Loucy (cell line): ENCODE measurements around the gene THYN1.

Source experiments
- CTCF ChIP-seq: fragments of 200-600 bp; sonication (generic); conservative IDR thresholded peaks from 2 replicates; pipeline ENCODE4 v1.5.1; 2014; ENCODE audit warnings: mild to moderate bottlenecking, antibody characterized with exemption, low read length
- EZH2phosphoT487 ChIP-seq: fragments of 200-600 bp; IDR thresholded peaks from 2 replicates; pipeline ENCODE4 v1.6.1; 2018; ENCODE audit warnings: antibody characterized with exemption, mild to moderate bottlenecking, moderate library complexity, borderline replicate concordance

- no peak for TF ChIP-seq CTCF
- TF ChIP-seq EZH2phosphoT487, result no peak
Measured at GRCh38 chr11:134199531-134199930, 53.6 kb downstream of the THYN1 start.
